ENCODE data around the gene SMIM9.
"Not testable (repeated sequence)": the region's sequence is repeated elsewhere in the genome, so short reads cannot be mapped to it uniquely, and the experiment has no call there.

SMIM9 gene

DNA sequence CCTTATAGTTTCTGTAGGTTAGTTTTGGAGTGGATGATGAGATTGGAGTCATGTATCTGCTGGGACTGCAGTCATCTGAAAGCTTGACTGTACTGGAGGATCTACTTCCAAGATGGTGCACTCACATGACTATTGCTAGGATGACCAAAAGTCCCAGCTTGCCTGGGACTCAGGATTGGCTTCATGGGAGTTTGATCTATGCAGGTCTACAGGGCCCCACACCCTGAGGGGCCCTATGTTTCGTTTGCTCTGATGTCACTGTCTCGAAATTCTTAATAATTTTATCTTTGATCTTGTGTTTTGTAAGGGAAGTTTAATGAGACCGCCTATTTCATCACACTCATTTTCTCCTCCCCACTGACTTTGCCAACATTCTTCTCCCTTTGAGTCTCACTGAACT is at the start of gene SMIM9:
SMIM9 (minus strand) TSS at position 101 of the 400 bp plus-strand sequence. CDS start 3,806 bp downstream, outside the sequence.
- no peak for DNase-seq

DNA sequence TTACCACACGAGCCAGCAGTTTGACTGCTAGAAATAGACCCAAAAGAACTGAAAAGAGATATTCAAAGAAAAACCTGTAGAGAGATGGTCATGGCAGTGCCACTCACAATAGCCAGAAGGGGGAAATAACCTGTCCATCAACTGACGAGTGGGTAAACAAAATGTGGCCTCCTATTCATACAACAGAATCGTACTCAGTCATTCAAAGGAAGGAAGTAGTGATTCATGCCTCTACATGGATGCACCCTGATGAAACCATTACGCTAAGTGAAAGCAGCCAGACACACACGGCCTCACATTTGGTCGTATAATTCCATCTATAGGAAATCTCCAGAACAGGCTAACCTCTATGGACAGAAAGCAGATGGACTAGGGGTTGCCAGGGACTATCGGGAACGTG is 49.6 kb upstream of the SMIM9 start:
- DNase-seq = not testable (repeated sequence)

- no peak for DNase-seq
Observed at GRCh38 chrX:154873329-154873728, 38.9 kb upstream of the SMIM9 start.

- DNase-seq = not testable (repeated sequence)
Observed at GRCh38 chrX:154868522-154868921, 34.1 kb upstream of the SMIM9 start.

DNA sequence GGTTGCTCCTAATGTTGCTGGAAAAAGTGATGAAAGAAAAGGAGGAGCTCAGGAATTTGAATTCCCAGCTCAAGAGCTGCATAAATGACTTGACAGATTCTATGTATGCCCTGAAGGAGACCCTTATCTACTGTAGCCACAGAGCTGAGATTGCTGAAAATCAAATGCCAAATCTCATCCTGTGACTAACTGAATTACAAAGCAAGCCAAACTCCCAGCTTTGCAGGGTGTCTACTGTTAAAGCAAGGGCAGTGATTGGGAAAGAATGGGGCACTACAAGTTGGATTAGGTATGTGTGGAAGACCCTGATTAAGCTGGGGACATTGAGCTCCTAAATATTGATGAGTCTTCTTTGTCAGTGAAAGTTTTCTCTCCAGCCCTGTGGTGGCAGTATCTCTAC is 20.8 kb upstream of the SMIM9 start:
- DNase-seq = no peak

DNA sequence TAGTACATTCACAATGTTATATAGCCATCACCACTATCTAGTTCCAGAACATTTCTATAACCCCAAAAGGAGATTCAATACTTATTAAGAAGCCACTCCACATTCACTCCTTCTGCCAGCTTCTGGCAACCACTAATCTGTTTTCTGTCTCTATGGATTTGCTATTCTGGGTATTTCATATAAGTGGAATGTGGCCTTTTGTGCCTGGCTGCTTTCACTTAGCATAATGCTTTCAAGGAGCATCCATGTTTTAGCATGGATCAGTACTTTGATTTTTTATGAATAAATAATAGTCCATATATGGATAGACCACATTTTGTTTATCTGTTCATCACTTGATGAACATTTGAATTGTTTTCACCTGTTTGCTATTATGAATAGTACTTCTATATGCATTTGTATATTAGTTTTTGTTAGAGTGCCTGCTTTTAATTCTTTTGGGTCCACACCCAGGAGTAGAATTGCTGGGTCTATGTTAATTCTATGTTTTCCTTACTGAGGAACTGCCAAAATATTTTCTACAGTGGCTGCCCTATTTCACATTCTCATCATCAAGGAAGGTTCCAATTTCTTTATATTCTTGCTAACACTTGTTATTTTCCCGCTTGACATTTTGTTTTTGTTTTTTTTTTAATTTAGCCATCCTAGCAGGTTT is 16.6 kb upstream of the SMIM9 start:
- no peak for DNase-seq

DNA sequence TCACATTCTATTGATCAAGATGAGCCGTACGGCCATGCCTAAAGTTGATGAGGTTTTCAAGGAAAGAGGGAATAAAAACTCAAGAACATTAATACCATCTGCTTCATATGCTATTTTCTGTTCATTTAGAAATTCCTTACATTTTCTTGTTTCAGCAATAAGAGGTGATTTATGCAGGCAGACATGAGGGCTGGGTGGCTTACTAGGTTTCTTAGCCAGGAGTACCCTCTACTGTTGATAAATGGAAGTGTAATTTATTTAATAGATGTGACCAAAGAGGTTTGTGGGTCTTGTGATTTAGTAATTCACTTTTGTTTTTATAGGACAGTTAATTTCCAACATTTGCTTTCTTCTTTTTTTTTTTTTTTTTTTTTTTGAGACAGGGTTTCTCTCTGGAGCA is 6.4 kb upstream of the SMIM9 start:
- no peak for DNase-seq

DNA sequence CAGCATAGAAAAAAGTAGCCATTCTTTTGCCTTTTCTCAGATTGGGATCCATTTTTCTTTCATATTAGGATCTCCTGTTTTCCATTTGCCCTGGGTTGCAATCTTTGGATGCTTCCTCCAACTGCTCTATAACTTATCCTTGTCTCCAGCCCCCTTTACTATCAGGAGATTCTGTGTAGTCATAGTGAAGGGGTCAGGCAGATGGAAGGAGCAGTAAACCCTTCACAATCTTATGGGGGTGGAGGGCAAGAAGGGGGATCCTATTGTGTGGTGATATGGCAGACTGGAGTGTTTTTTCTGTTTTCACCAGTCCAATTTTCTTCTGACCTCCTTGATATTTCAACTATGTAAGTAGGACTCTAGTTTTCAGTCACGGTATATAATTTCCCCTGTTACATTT is 1.7 kb upstream of the SMIM9 start:
- DNase-seq = no peak

DNA sequence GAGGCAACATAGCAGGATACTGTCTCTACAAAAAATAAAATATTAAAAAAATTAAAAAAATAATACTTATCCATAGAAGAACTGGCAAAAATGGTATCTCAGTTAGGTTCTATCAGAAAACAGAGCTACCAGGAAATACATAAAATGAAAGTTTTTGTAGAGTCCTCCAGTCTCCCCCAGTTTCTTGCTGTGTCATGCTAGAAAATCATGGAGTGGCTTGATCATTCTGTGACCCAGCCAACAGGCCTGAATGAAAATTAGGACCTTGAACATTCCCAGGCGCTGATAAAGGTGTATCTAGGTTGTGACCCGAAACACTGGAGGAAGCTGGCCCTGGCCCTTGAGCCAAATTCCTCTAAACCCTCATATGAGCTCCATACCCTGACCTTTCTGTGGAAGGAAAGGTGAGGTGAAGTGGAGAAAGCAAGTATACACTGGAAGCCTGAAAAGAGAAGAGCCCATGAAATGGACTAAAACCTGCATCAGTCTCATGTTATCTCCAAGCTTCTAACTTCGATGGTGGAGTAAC is 652 bp downstream of the SMIM9 start:
- DNase-seq = no peak

- no peak for DNase-seq
Observed at GRCh38 chrX:154829926-154830442, 4.5 kb downstream of the SMIM9 start.

DNA sequence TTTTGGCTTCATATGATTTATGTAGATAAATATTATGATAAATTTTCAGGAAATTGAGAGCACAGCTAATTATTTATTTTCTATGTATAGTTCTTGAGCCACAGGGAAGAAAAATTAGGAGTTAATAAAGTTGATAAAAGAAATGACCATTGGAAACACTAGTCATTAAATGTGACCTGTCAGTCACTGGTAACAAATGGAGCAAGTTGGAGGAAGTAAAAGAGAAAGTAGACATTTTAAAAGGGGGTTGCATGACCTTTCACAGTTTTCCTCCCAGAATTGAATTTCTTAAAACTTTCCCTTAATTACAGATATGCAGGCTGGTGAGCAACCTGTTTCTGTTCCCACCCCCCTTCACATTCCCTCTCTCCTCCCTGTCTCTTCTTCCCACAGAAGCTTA is 5.3 kb downstream of the SMIM9 start:
- no peak for DNase-seq

DNA sequence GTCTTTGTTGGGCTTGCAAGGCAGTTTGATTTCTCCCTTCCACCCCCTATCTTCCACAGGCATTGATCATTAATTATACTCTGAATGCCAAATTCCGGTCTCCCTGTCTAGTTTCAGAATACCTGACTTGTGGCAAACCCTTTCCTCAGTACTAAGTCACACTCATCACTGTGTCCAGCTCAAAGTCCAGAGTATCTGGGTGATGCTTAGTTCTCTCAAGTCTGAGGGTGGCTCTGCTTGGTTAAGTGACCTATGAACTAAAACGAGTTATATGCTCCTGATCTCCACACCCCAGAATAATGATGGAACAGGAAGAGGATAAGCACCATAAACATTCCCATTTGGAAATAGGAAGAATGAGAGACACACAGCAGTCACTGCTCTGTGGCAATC is 6.5 kb downstream of the SMIM9 start:
- no peak for DNase-seq

DNA sequence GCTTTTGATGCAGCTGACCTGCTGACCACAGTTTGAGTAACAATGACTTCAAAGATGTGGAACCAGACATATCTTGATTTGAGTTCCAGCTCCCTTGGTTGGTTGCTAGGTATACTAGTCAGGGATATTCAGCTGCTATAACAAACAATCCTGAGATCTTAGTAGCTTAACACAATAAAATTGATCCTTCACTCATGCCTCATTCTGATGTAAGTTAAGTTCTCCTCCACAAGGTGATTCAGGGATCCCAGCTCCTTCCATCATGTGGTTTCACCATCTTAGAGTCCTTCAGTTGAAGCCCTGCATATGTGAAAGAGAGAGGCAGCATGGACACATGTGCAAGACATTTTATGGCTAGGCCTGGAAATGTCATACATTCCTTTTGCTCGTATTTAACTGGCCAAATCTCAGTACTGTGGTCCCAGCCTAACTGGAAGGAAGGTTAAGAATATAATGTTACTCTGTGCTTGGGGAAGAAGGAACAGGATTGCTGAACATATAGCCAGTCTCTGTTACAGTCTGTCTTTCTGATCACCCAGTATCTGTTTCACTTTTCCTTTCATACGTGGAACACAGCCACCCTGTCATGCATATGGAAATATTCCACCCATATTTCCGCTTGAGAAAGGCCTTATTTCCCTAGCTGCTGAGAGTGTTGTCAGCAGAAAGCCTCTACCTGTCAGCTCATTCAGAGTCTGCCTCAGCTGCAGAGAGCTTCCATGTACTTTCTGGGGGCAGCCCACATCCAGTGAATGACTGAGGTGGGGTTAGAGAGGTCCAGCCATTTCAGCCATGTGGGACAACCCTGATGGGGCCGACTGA is 7.1 kb downstream of the SMIM9 start:
- no peak for DNase-seq

DNA sequence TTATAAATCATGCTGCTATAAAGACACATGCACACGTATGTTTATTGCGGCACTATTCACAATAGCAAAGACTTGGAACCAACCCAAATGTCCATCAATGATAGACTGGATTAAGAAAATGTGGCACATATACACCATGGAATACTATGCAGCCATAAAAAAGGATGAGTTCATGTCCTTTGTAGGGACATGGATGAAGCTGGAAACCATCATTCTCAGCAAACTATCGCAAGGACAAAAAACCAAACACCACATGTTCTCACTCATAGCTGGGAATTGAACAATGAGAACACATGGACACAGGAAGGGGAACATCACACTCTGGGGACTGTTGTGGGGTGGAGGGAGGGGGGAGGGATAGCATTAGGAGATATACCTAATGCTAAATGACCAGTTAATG is 8.9 kb downstream of the SMIM9 start:
- DNase-seq = not testable (repeated sequence)

- no peak for DNase-seq
Observed at GRCh38 chrX:154824638-154825037, 9.8 kb downstream of the SMIM9 start.

DNA sequence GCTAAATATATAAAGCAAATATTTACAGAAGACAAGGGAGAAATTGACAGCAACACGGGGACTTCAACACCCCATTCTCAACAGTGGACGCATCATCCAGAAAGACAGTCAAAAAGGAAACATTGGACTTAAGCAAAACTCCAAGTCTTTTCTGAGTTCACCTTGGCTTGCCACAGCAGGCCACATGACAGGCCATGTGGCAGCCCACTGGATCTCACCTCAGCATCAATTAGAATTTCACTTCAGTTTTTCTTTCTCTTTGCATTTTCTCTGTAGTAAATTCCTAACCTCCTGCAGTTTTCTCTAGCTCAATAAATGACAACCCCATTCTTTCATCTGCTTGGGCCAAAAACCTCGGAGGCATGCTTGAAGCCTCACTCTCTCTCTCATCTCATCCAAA is 12.4 kb downstream of the SMIM9 start:
- DNase-seq = no peak

GRCh38 chrX:154821523-154821922 is 12.9 kb downstream of the SMIM9 start:
- no peak for DNase-seq

DNA sequence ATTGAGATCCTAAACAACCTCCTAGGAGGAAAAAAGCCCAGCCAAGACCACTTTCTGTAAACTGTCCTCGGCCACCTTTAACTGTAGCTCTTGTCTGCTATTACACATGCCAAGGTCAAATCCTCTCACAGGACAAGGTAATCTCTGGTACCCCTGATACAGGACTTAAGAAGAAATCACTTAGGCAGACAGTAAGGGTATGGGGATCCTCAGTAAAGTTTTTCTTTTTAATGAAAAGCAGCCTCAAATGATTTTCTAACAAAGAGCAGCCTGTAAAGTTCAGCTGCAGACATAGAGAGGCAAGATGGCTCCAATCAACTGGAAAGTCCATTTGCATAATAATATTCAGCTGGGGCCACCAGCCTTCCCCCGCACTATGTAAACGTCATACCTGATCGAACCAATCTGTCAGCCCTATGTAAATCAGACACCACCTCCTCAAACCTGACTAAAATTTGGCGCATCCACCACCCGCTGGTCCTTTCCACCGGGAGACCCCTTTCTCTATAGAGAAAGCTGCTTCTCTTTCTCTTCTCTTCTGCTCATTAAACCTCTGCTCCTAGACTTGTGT is 14.6 kb downstream of the SMIM9 start:
- DNase-seq = no peak

GRCh38 chrX:154818916-154819770 is 15.3 kb downstream of the SMIM9 start:
- DNase-seq = no peak

DNA sequence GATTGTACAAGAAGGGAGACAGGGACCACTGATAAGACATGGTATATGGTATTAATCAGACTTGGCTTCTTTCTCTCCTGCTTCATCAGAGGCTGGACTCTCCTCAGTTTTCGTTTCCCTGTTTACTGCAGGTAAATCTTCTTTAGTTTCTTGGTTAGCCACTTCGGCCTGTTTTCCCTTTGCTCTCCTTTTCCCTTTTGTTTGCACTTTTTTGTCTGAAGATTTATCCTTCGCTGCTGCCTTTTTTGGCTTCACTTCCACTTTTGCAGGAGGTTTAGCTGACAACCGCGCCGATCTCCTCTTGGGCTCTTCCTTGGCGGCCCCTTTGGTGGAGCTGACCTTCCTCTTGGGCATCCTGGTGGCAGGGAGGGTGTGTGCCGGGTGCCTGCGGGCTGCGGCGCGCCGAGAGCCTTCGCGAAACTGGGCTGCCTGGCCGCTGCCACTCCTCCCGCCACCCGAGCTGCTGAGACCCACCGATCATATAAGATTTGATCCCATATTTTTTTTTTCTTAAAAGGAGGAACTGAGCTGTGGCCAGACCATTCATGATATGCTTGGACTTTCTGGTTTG is 17.3 kb downstream of the SMIM9 start:
- DNase-seq = not testable (repeated sequence)

DNA sequence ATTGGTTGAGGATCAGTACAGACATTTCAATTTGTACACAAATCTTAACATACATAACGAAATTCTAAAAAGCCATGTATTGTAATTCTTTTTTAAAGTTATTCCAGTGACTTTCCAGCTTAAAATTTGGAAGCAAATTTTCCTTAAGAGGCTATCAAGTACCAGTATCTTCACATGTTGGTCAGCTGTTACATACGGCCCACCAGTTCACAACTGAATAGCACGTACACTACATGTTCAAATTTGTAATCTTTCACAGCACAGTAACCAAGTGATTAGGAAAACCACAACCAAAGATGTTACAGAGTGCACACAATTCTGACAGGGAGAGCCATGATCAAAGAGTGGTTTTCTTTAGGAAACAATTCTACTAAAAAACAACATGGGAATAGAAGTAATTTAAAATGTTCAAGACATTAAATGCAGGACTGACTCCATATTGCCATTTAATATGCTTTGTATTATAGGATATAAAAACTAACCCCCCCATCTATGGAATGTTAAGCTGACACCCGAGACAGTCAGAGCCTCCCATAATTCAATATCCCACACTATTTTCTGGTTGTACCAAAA is 18.1 kb downstream of the SMIM9 start:
- not testable (repeated sequence) for DNase-seq

GRCh38 chrX:154815274-154815818 is 19.1 kb downstream of the SMIM9 start:
- no peak for DNase-seq
